A549 (cell line): ENCODE data around the gene KIAA1210. TPM values are rescaled to one million over a fixed set of nuclear protein-coding genes. Genes with fewer than 3 reads are reported as not detected.

Source experiments
- ATAC-seq, 2 experiments: fragments of 200-7000 bp in 1 of 2; fragments of >200 bp in 1 of 2; cut with Nextera tagmentation in 1 of 2; cut with Tn5 transposase in 1 of 2; 3 replicates each; pipeline versions ENCODE4 v1.8.0 to v1.9.1; 2018 to 2020; ENCODE audit warnings: mild to moderate bottlenecking in 1 of 2, moderate library complexity in 1 of 2
- CTCF ChIA-PET: fragments of 300-600 bp; sonication (Branson Sonifier 250); formaldehyde crosslinking; extraction: SDS; loops from one replicate; lab custom pipeline; 2021; ENCODE audit warnings: antibody characterized with exemption, inconsistent platforms; lab: Yijun Ruan, JAX
- POLR2A ChIA-PET: fragments of 350-600 bp; formaldehyde crosslinking; extraction: SDS; loops from one replicate; lab custom pipeline; 2021; ENCODE audit warnings: antibody characterized with exemption, inconsistent platforms; lab: Yijun Ruan, JAX
- DNase-seq, 2 experiments: peaks; one replicate each; pipeline versions ENCODE4 v3.0.0 to v3.0.0-alpha.2; 2011 to 2016; ENCODE audit warnings: low read depth in 1 of 2, low spot score in 1 of 2
- FAIRE-seq: peaks from 2 replicates; lab custom pipeline; 2011; peaks lifted over from hg19 to GRCh38; lab: Jason Lieb, UNC
- H3K27ac ChIP-seq, 2 experiments: fragments of >200 bp; sonication (Bioruptor Twin); formaldehyde crosslinking; 3 replicates each; pipeline ENCODE4 v1.5.1; 2016 to 2017
- H3K4me1 ChIP-seq: fragments of >200 bp; sonication (Bioruptor Twin); formaldehyde crosslinking; 3 replicates; pipeline ENCODE4 v1.6.1; 2016
- H3K4me2 ChIP-seq: fragments of >200 bp; sonication (Bioruptor Twin); formaldehyde crosslinking; 3 replicates; pipeline ENCODE4 v1.6.1; 2016
- H3K4me3 ChIP-seq: fragments of >200 bp; sonication (Bioruptor Twin); formaldehyde crosslinking; 3 replicates; pipeline ENCODE4 v1.5.1; 2016
- H3K9me3 ChIP-seq: fragments of >200 bp; sonication (Bioruptor Twin); formaldehyde crosslinking; 3 replicates; pipeline ENCODE4 v1.6.1; 2016
- BHLHE40 ChIP-seq: IDR thresholded peaks from 2 replicates; pipeline ENCODE4 v1.6.1; 2012; ENCODE audit warnings: low read depth, low read length, inconsistent platforms
- CBX8 ChIP-seq: fragments of 200-600 bp; sonication (generic); IDR thresholded peaks from 2 replicates; pipeline ENCODE4 v1.6.1; 2016
- CHD2 ChIP-seq: fragments of 150-350 bp; IDR thresholded peaks from 2 replicates; pipeline ENCODE4 v1.6.1; 2014; ENCODE audit warnings: low read length; ENCODE audit not compliant: partially characterized antibody
- E2F6 ChIP-seq: IDR thresholded peaks from 2 replicates; pipeline ENCODE4 v1.6.1; 2012; ENCODE audit warnings: low read depth, borderline replicate concordance
- EHMT2 ChIP-seq: fragments of 200-600 bp; sonication (generic); IDR thresholded peaks from 2 replicates; pipeline ENCODE4 v1.6.1; 2016; ENCODE audit warnings: antibody characterized with exemption, low read depth, mild to moderate bottlenecking, moderate library complexity
- ELK1 ChIP-seq: fragments of 150-350 bp; IDR thresholded peaks from 2 replicates; pipeline ENCODE4 v1.6.1; 2014; ENCODE audit warnings: low read depth, mild to moderate bottlenecking, low read length
- ESRRA ChIP-seq: fragments of 150-350 bp; IDR thresholded peaks from 2 replicates; pipeline ENCODE4 v1.6.1; 2014; ENCODE audit warnings: mild to moderate bottlenecking, low read length, borderline replicate concordance
- FOSB ChIP-seq: fragments of 250-450 bp; sonication (Bioruptor Pico); IDR thresholded peaks from 2 replicates; pipeline ENCODE4 v1.5.0; 2020; ENCODE audit warnings: mild to moderate bottlenecking, moderate library complexity
- FOSL2 ChIP-seq, 2 experiments: fragments of 450-650 bp in 1 of 2; fragments of >200 bp in 1 of 2; sonication (Bioruptor Twin) in 1 of 2; formaldehyde crosslinking; IDR thresholded peaks; 2 replicates each; pipeline versions ENCODE4 v1.5.0 to v1.6.1; 2016 to 2020; ENCODE audit warnings: mild to moderate bottlenecking in 1 of 2, moderate library complexity in 1 of 2
- HOXB13 ChIP-seq: fragments of 250-450 bp; sonication (Bioruptor Pico); IDR thresholded peaks from 2 replicates; pipeline ENCODE4 v1.5.0; 2020; ENCODE audit warnings: low read depth, mild to moderate bottlenecking, moderate library complexity
- HOXB5 ChIP-seq: fragments of 250-450 bp; sonication (Bioruptor Pico); IDR thresholded peaks from 2 replicates; pipeline ENCODE4 v1.5.0; 2020; ENCODE audit warnings: mild to moderate bottlenecking, moderate library complexity
- JUN ChIP-seq, 2 experiments: fragments of >200 bp; sonication (Bioruptor Twin); formaldehyde crosslinking; IDR thresholded peaks; 2 replicates in 1 of 2; 3 replicates in 1 of 2; pipeline ENCODE4 v1.6.1; 2016 to 2017
- JUNB ChIP-seq: fragments of >200 bp; sonication (Bioruptor Twin); formaldehyde crosslinking; IDR thresholded peaks from 2 replicates; pipeline ENCODE4 v1.6.1; 2016
- KDM1A ChIP-seq: fragments of 200-600 bp; sonication (generic); IDR thresholded peaks from 2 replicates; pipeline ENCODE4 v1.6.1; 2016; ENCODE audit warnings: low read depth, mild to moderate bottlenecking
- NFE2L2 ChIP-seq: fragments of 150-350 bp; conservative IDR thresholded peaks from 2 replicates; pipeline ENCODE4 v1.6.1; 2014; ENCODE audit warnings: low read length
- NPAS2 ChIP-seq: fragments of 250-450 bp; sonication (Bioruptor Pico); IDR thresholded peaks from 2 replicates; pipeline ENCODE4 v1.8.0; 2022; ENCODE audit warnings: mild to moderate bottlenecking, moderate library complexity, borderline replicate concordance
- NR3C1 ChIP-seq: fragments of >200 bp; sonication (Bioruptor Twin); formaldehyde crosslinking; IDR thresholded peaks from 3 replicates; pipeline ENCODE4 v1.6.1; 2017
- PBX3 ChIP-seq: IDR thresholded peaks from 2 replicates; pipeline ENCODE4 v1.6.1; 2012
- RAD21 ChIP-seq, 2 experiments: fragments of >200 bp in 1 of 2; sonication (Bioruptor Twin) in 1 of 2; formaldehyde crosslinking in 1 of 2; IDR thresholded peaks in 1 of 2; conservative IDR thresholded peaks in 1 of 2; 2 replicates in 1 of 2; 3 replicates in 1 of 2; pipeline ENCODE4 v1.6.1; 2012 to 2018; ENCODE audit warnings: inconsistent platforms in 1 of 2
- RCOR1 ChIP-seq: fragments of 150-350 bp; IDR thresholded peaks from 2 replicates; pipeline ENCODE4 v1.6.1; 2014; ENCODE audit warnings: antibody characterized with exemption, low read length, low read depth
- TP53 ChIP-seq: fragments of 250-450 bp; sonication (Bioruptor Pico); IDR thresholded peaks from 2 replicates; pipeline ENCODE4 v1.5.0; 2021; ENCODE audit warnings: mild to moderate bottlenecking, moderate library complexity
- ZC3H11A ChIP-seq: fragments of 450-650 bp; IDR thresholded peaks from 2 replicates; pipeline ENCODE4 v1.6.1; 2014; ENCODE audit warnings: antibody characterized with exemption, mild to moderate bottlenecking
- WGBS: methylation state at CpG from one replicate; pipeline ENCODE4 v1.1.6; 2017; ENCODE audit errors: missing lambda C conversion rate; 5-methylcytosine and 5-hydroxymethylcytosine counted together
- polyA plus RNA-seq, 4 experiments: library from polyadenylated mRNA; depleted of rRNA in 3 of 4; stranded (reverse); fragments of >200 nt; fragmentation: RNase III in 1 of 4; extraction: RNeasy Plus Mini Kit Qiagen cat#74134 plus additional on column Dnase treatment in 1 of 4; gene quantifications; 2 replicates in 3 of 4; 3 replicates in 1 of 4; pipeline ENCODE4 v1.2.3, GENCODE V29; 2011 to 2017

Gene KIAA1210
- polyA plus RNA-seq, 2 of the 4 experiments (the other 2 are of a cell fraction), result 0.01 TPM; not detected in 1

- ChIA-PET POLR2A (no interaction called here), CTCF (no interaction called here)
- Histone ChIP-seq H3K4me3 (no peak overlapping the region), H3K9me3 (no peaks in the 10 kb centered on the region), H3K4me1 (no peaks in the 10 kb centered on the region), H3K4me2 (no peak overlapping the region)
- 78% methylated on average over 39 of the region's 43 CpGs for WGBS
- FAIRE-seq, result no peak
- ATAC-seq, result no peak
- TF ChIP-seq EHMT2 (no peak), E2F6 (no peak)
- TF ChIP-seq, all 56 proteins: peak for 0
- DNase-seq, result no peak
- no peak overlapping the region for H3K27ac ChIP-seq
Measured at GRCh38 chrX:119073200-119073905, 54.3 kb downstream of the KIAA1210 start.

GRCh38 chrX:119072744-119073143 is 54.9 kb downstream of the KIAA1210 start, which contains the start of gene CT47C1:
TSS of gene CT47C1 (plus strand) at chrX:119072993. CDS start at chrX:119073226, 233 bp downstream.
- TF ChIP-seq NR3C1 (no peak), HOXB13 (CRISPR knock-in tag) (no peak), NPAS2 (CRISPR knock-in tag) (no peak), TP53 (CRISPR knock-in tag) (no peak), JUN (IDR thresholded peaks at IDR 0.05) (no peak), ESRRA (no peak), JUNB (no peak), KDM1A (no peak), FOSL2 (IDR thresholded peaks at IDR 0.05) (no peak), FOSL2 (CRISPR knock-in tag; IDR thresholded peaks at IDR 0.05) (no peak), PBX3 (no peak), ZC3H11A (no peak), ELK1 (no peak), RCOR1 (no peak), CHD2 (no peak), NFE2L2 (no peak), RAD21 (conservative IDR thresholded peaks at IDR 0.05 in 1 of 2, IDR thresholded peaks at IDR 0.05 in 1 of 2) (no peak), CBX8 (no peak), HOXB5 (no peak)
- ATAC-seq (no peak), FAIRE-seq (no peak), DNase-seq (peak in 1 of 2 experiments; percentile 15)
- Histone ChIP-seq H3K4me2 (no peak within 1 kb of the TSS), H3K9me3 (no peaks in the 10 kb centered on the region), H3K27ac (no peak within 1 kb of the TSS), H3K4me1 (no peaks in the 10 kb centered on the region), H3K4me3 (no peak within 1 kb of the TSS)
- POLR2A ChIA-PET, result no interaction called here
- WGBS, result 63% methylated on average over 6 of the region's 6 CpGs
- CTCF ChIA-PET, result no interaction called here

- ATAC-seq, result no peak
- no peak for TF ChIP-seq FOSB
- no peak for TF ChIP-seq HOXB13 (CRISPR knock-in tag)
- TF ChIP-seq BHLHE40, result no peak
- no peak for TF ChIP-seq EHMT2
- TF ChIP-seq, all 56 proteins: peak for 0
- WGBS, result 23% methylated on average over 2 of the region's 2 CpGs
- ChIA-PET POLR2A (no interaction called here), CTCF (interaction anchor here (1.6 kb wide), 1 partner anchor 223 kb away, joined by 5 read pairs; no protein-coding TSS in a partner anchor)
- DNase-seq (no peak), FAIRE-seq (no peak)
- Histone ChIP-seq H3K4me1 (no peaks in the 10 kb centered on the region), H3K4me3 (no peak overlapping the region), H3K4me2 (no peak overlapping the region), H3K9me3 (no peaks in the 10 kb centered on the region), H3K27ac (no peak overlapping the region)
Measured at GRCh38 chrX:119071381-119071780, 56.2 kb downstream of the KIAA1210 start.
